Frontal cortex (tissue), 4 donors: ENCODE data around the gene KCNK2. TPM values are rescaled to one million over a fixed set of nuclear protein-coding genes. Genes with fewer than 3 reads are reported as not detected.

ENCODE experiments used
- DNase-seq, 2 donors: peaks; one replicate each; pipeline ENCODE4 v3.0.0; 2012; ENCODE audit warnings: low spot score in 2 of 2
- FAIRE-seq: peaks from 2 replicates; lab custom pipeline; 2012; peaks lifted over from hg19 to GRCh38; lab: Jason Lieb, UNC
- total RNA-seq: library from RNA; depleted of rRNA; stranded (reverse); fragments of >200 nt; gene quantifications from one replicate; pipeline ENCODE4 v1.2.3, GENCODE V29; 2014
- donor health status: control.
- donor health status: control.
- donor health status: control.

Gene KCNK2
- total RNA-seq, 1 donor from 2014 or later: 78.7 TPM

DNA sequence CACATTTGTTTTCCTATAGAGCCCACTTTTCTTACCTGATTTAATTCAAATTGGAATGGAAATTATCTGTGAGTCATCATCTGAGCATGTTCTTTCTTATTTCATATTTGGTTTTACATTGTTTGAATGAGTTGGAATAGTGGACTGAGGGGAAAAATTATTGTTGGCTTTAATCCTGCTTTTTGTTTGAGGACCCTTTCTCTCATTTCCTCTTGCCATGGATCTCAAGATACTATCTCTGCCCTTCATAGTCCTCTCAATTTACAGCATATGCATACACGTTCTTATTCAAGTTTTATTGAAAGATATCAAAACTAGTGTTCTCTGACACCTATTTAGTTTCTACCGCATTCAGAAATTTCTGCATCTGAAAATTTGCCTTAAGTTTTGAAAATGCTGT is 5.1 kb downstream of the KCNK2 start:
- DNase-seq: no peak
- FAIRE-seq: no peak

- no peak for FAIRE-seq
Observed at GRCh38 chr1:215094381-215094780, 11.8 kb downstream of the KCNK2 start.

DNA sequence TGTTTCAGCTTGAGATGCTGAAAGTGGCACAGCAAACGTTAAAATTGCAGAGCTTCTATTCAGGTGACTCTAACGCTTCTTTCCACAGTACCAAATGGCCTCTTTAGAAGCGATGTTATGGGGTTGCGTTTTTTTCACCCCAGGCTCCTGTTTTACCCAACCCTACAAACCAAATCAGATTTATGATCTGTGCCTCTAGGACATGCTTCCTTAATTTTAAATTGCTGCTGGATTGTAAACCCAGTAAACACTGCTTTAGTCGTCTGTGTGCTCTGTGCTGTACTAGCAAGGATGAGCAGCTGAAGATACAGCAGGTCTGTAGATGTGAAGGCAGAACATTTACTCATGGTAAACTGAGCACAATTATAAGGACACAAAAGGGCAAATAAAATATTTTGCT is 13.0 kb downstream of the KCNK2 start:
- FAIRE-seq (no peak), DNase-seq (no peak)

More at GRCh38 chr1:215094381-215094780, 11.8 kb downstream of the KCNK2 start:
- DNase-seq: no peak

DNA sequence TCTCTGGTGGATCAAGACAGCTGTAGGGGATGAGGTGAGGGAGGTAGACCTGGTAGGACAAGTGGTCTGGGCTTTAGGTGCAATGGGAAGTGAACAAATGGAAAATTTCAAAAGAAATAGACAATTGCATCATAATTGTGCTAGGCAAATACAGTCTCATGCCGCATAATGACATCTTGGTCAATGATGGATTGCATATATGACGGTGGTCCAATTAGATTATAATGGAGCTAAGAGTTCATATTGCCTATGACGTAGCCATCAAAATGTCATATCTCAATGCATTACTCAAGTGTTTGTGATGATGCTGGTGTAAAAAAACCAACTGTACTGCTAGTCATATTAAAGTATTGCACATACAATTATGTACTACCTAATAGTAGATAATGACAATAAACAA is 19.0 kb downstream of the KCNK2 start:
- DNase-seq: no peak
- no peak for FAIRE-seq

DNA sequence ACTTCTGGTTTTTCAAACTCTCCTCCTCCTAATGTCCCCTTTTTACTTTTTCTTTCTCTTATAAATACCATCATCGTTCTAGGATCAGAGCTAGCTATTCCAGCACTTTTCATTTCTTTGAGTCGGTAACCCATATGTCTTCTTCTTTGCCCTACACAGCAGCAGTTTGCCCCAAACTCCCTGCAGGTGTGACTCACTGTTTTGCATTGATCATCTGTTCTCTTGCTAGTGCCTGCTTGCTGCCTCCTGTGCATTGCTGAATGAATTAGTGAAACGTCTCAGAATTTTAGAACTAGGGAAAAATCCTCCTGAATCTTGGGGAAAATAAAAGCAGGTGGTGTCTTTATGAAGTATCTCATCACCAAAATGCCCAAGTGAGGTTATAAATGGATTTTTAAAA is 21.7 kb downstream of the KCNK2 start:
- no peak for FAIRE-seq
- DNase-seq: no peak

- FAIRE-seq (no peak), DNase-seq (no peak)
Observed at GRCh38 chr1:215106067-215106466, 23.5 kb downstream of the KCNK2 start.

GRCh38 chr1:215109171-215109570 is 26.6 kb downstream of the KCNK2 start:
- DNase-seq: no peak
- no peak for FAIRE-seq

DNA sequence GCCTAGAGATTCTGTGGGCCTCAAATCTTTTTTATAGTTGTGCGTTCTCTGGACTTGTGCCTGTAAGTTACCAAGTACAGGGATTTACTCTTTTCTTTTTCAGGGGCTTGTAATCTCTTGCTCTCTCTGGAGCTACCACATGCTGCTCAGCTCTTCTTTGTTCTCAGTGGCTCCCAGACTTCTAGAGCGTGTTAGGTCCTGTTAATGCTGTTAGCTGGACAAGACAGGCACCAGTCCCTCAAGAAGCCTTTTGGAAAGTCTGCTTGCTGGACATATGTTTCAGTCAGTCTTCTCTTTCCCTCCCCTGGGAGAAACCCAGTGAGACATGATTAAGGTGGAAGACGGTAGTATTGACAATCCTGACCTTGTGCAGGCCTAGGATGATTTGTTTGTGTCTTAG is 29.4 kb downstream of the KCNK2 start:
- DNase-seq (no peak), FAIRE-seq (no peak)

- FAIRE-seq (no peak), DNase-seq (no peak)
Observed at GRCh38 chr1:215113776-215114153, 31.2 kb downstream of the KCNK2 start.

DNA sequence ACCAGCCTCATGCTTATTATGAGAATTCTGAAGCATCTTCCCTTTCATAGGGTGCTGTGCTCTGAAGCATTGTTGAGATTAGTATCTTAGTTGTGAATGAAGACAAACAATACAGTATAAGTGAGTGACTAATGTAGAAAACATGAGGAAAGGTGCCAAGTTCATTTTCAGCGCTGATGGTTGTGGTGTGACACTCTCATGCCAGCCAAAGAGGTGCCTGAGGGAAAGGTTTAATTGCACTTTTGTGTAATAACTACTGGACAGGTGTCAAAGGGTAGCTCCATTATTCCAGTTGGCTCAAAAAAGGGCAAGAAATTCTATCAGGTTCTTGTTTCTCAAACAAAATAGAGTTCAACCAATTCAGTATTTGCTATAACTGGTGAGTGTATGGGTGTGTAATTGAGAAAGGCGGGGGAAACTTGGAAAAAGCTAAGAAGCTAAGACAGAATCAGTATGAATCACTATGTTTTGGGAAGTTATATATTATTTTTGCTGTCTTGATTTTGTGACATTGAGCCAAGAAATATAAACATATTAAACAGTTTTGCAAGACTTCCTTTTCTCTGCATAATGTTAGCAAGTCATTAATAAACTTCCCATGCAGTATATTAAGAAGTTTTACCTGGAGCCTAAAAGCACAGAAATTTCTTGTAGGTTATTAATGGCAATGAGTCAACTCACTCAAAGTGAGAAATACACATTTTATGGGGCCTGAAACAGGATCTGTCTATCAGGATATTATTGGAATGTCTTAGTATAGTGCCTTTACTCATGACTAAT is 31.8 kb downstream of the KCNK2 start:
- FAIRE-seq (no peak), DNase-seq (no peak)

GRCh38 chr1:215115760-215116159 is 33.2 kb downstream of the KCNK2 start:
- FAIRE-seq: no peak

GRCh38 chr1:215118081-215118480 is 35.5 kb downstream of the KCNK2 start:
- FAIRE-seq: no peak

More at GRCh38 chr1:215115760-215116159, 33.2 kb downstream of the KCNK2 start:
- no peak for DNase-seq

DNA sequence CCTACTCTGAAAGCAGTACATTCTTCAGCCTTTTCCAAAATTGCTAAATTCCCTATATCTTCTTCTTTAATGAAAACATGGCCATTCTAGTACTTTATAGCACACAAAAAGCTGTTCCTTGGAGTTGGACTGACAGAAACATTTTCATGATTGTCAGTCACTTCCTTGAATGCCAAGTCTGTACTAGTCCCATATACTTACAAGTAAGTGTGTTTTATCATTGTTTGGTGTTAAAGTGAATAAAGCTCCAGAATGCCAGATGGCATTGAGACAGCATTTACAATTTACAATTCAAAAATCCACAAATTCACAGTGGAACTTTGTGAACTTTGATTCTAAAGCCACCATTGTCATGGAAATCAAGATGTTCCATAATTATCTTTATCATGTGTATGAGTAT is 36.5 kb downstream of the KCNK2 start:
- FAIRE-seq: no peak
- DNase-seq: no peak

More at GRCh38 chr1:215118081-215118480, 35.5 kb downstream of the KCNK2 start:
- DNase-seq: no peak

DNA sequence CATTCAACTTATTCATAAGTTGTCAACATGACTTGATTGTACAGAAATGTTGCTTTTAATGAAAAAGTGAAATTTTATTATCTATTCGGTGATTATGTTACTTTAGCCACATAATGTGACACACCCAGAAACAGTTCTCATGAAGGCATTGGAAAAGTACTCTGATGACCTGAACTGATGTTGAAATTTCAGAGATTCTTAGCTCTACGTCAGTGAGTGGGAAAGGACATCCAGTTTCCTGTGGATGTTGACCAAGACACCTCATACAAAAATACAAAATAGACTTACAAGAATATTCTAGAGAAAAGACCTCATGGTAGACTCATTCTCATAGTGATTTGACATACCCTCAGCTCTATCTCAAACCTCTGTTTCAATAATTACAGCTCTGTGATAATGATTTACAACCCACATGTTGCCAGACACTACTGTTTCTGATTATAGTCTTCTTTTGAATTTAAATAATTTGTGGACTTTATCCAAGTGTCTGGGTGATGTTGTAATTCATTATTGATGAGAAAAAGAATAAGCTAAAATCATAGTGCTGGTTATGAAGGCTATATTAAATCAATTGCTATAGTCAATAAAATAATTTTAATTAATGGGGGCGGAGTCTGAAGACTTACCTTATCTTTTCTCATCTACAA is 37.3 kb downstream of the KCNK2 start:
- no peak for FAIRE-seq
- DNase-seq: no peak

- FAIRE-seq (no peak), DNase-seq (no peak)
Observed at GRCh38 chr1:215128504-215128903, 46.0 kb downstream of the KCNK2 start.

GRCh38 chr1:215131291-215131690 is 48.8 kb downstream of the KCNK2 start:
- FAIRE-seq: peak; percentile 95
- no peak for DNase-seq

GRCh38 chr1:215132156-215132555 is 49.6 kb downstream of the KCNK2 start:
- FAIRE-seq (no peak), DNase-seq (no peak)

DNA sequence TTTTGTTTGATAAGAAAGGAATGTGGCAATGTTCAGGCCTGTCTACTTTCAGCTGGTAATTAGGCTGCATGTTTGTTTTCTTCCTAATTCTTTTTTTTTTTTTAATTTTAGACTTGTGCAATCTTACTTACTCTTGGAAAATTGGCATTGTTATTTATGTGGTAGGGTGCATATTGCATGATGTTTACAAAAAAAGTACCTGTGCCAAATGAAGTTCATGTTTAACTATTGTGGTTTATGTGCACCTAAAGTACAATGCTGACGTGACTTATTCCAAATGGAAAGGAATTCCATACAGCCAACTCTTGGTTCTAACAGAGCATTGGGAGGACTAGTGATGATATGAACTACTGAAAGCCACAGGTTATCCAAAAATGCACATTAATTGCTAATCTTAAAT is 51.0 kb downstream of the KCNK2 start:
- no peak for FAIRE-seq

DNA sequence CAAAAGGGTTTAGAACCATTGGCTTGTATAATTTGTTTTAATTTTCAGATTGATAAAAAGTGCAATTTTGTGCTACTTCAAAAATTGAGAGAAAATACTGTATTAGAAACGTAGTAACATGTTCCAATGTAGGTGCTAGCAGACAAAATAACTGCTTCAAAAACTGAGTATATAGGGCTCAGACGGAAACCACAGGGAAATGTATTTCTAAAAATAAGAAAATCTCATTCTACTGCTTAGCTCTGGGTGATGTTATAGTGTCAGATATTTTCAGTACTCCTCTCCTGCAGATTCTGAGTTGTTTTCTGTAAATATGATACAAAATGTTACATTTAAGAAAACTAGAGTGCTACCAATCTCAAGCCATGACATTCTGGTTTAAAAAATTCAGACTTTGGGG is 55.4 kb downstream of the KCNK2 start:
- FAIRE-seq (no peak), DNase-seq (no peak)

More for the DNA sequence above, 51.0 kb downstream of the KCNK2 start:
- DNase-seq: no peak

- DNase-seq (no peak), FAIRE-seq (no peak)
Observed at GRCh38 chr1:215140135-215140534, 57.6 kb downstream of the KCNK2 start.

DNA sequence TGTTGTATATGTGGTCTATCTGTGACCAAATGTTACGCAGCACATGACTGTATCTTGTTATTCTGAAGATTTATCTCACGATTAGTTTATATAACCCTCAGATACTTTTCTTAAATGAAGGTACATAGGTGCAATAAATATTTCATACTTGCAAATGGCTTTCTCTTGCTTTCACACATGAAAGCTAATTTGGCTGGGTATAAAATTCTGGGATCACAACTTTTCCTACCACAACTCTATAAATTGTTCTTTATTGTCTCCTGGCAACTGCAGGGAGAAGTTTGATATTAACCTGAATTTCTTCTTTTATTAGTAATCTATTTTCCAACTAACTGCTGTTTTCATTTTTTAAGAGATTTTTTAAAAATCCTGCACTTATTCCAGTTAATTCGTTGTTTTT is 58.9 kb downstream of the KCNK2 start:
- FAIRE-seq (no peak), DNase-seq (no peak)

DNA sequence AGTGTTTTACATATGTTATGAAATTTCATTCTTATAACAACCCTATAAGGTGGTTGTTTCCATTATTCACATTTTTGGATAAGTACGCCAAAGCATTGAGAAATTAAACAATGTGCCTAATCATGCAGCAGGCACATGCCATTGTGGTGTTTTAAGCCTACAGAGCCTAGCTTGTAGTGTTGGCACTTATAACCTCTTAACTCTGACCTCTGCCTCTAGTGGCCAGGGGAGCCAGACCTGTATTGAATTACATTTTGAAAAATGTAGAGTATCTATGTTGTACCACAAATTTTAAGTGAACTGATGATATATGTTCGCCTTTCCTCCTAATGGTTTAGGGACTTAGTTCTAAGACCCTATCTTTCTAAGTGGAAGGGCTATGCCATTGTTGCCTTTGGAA is 61.0 kb downstream of the KCNK2 start:
- FAIRE-seq (no peak), DNase-seq (no peak)
